Measurements from ENCODE around the gene KRTAP5-5.

GRCh38 chr11:1639666-1640065, 10.1 kb downstream of the KRTAP5-5 start:
- TF ChIP-seq YY1 (IDR thresholded peaks at IDR 0.05; ENCODE audit: insufficient read depth, insufficient read length) (no peak), SUZ12 (IDR thresholded peaks at IDR 0.05; ENCODE audit: extremely low read depth, insufficient read depth, insufficient read length) (no peak), ZNF274 (IDR thresholded peaks at IDR 0.05; ENCODE audit: low read depth, low read length) (no peak)

Measured in NT2/D1 (cell line).